ENCODE data around the gene LGMN. TPM values are rescaled to one million over a fixed set of nuclear protein-coding genes. Genes with fewer than 3 reads are reported as not detected.

LGMN gene
- polyA plus RNA-seq, 1 of the 3 experiments (the other 2 are of a cell fraction), result 76.3 TPM

- Histone ChIP-seq H3F3A (replicated peaks; ENCODE audit: insufficient read depth) (no peaks in the 10 kb centered on the region), H3K9me3 (no peaks in the 10 kb centered on the region), H2AFZ (ENCODE audit: low read depth) (no peak overlapping the region), H4K20me1 (ENCODE audit: insufficient read depth) (no peaks in the 10 kb centered on the region), H3K9ac (no peak overlapping the region), H3K27me3 (ENCODE audit: insufficient read depth) (no peaks in the 10 kb centered on the region), H3K79me2 (ENCODE audit: insufficient read depth) (no peaks in the 10 kb centered on the region), H3K36me3 (replicated peaks in 1 of 2; ENCODE audit: control insufficient read depth in 1 of 2, insufficient read depth in 2 of 2, low read length in 1 of 2) (peaks cover 11 to 21% of the 10 kb centered on the region in 2 experiments), H3K4me3 (ENCODE audit: low read depth in 2 of 2, low read length in 1 of 2) (no peak overlapping the region), H3K27ac (ENCODE audit: low read depth in 2 of 2, low read length in 1 of 2) (no peak overlapping the region), H3K9me2 (no peaks in the 10 kb centered on the region), H3K4me1 (ENCODE audit: control insufficient read depth in 1 of 2, insufficient read depth in 2 of 2, low read depth in 1 of 2, low read length in 1 of 2) (peaks cover 0 to 2% of the 10 kb centered on the region in 2 experiments; a peak in 1 of 4 replicates), H3K4me2 (no peak overlapping the region)
- 76% methylated on average over 12 of the region's 13 CpGs for WGBS (ENCODE audit: low lambda C conversion rate)
- DNase-seq, result no peak
- POLR2A ChIA-PET, result no interaction called here
- TF ChIP-seq CHD2 (IDR thresholded peaks at IDR 0.05; ENCODE audit: low read length, partially characterized antibody) (no peak), JUND (IDR thresholded peaks at IDR 0.05) (no peak), FOSL2 (IDR thresholded peaks at IDR 0.05; ENCODE audit: borderline replicate concordance, low read depth) (no peak), SMC3 (IDR thresholded peaks at IDR 0.05; ENCODE audit: low read depth, low read length) (no peak), TAF1 (IDR thresholded peaks at IDR 0.05; ENCODE audit: borderline replicate concordance, low read depth, low read length) (no peak), NFIC (IDR thresholded peaks at IDR 0.05; ENCODE audit: borderline replicate concordance) (no peak), YY1 (IDR thresholded peaks at IDR 0.05; ENCODE audit: low read depth) (no peak)
- CTCF ChIA-PET, result interaction anchor here (1.5 kb wide), 1 partner anchor 23 kb away, joined by 3 read pairs; no protein-coding TSS in a partner anchor
These were observed 90.8 kb downstream of the LGMN start for GRCh38 chr14:92657457-92658142.

DNA sequence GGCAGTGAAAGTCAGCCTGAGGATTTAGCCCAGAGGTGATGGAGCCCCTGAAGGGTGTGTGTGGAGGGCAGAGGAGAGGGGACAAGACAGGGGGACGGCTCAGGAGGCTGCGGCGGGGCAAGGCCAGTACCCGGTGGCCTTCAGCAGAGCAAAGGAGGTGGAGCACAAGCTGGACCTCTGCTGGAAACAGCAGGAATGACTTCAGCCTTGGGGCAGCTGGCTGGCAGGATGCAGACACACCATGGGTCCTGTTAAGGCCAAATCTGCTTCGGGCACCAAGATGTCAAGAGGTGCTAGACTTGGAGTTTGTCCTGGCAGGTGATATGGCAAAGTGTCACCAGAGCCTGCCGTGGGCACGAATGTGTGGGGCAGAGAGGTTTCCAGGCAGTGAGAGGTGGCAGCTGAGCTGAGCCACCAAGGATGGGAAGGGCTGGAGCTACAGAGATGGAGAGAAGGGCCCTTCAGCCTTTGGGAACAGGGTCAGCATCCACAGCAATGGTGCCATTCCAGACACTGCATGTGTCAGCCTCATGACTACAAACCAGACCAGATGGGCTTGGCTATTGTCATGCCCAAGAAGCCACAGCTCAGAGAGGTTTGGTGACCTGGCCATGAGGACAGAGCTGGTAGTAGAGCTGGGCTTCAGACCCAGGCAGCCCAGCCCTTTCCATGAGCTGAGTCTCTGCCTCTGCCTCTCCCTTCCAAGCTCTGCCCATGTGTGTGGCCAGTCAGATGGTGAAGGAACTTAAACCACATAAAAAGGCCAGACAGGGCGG, 91.9 kb downstream of the LGMN start:
- DNase-seq, result no peak
- Histone ChIP-seq H3K4me2 (no peak overlapping the region), H4K20me1 (ENCODE audit: insufficient read depth) (no peaks in the 10 kb centered on the region), H3K9me2 (no peaks in the 10 kb centered on the region), H3K4me3 (ENCODE audit: low read depth in 2 of 2, low read length in 1 of 2) (no peak overlapping the region), H3K4me1 (ENCODE audit: control insufficient read depth in 1 of 2, insufficient read depth in 2 of 2, low read depth in 1 of 2, low read length in 1 of 2) (peaks cover 0 to 2% of the 10 kb centered on the region in 2 experiments; a peak in 1 of 4 replicates), H3K9ac (no peak overlapping the region), H3F3A (replicated peaks; ENCODE audit: insufficient read depth) (no peaks in the 10 kb centered on the region), H3K27me3 (ENCODE audit: insufficient read depth) (no peaks in the 10 kb centered on the region), H3K27ac (ENCODE audit: low read depth in 2 of 2, low read length in 1 of 2) (no peak overlapping the region), H3K36me3 (replicated peaks in 1 of 2; ENCODE audit: control insufficient read depth in 1 of 2, insufficient read depth in 2 of 2, low read length in 1 of 2) (peaks cover 11 to 24% of the 10 kb centered on the region in 2 experiments), H3K79me2 (ENCODE audit: insufficient read depth) (no peaks in the 10 kb centered on the region), H3K9me3 (no peaks in the 10 kb centered on the region), H2AFZ (ENCODE audit: low read depth) (no peak overlapping the region)
- ChIA-PET CTCF (interaction anchor here (0.6 to 1.5 kb wide), 3 partner anchors 24 to 62 kb away, joined by 3 read pairs; no protein-coding TSS in a partner anchor), POLR2A (no interaction called here)
- WGBS (ENCODE audit: low lambda C conversion rate), result 73% methylated on average over 8 of the region's 8 CpGs
- TF ChIP-seq CTCF (IDR thresholded peaks at IDR 0.05), result peak; percentile 17; the same call in 1 of the 2 replicates
- no peak for TF ChIP-seq RCOR1 (IDR thresholded peaks at IDR 0.05; ENCODE audit: low read length)
